Muscle of leg (tissue), 11 donors: ENCODE data around the gene HIVEP3. TPM values are rescaled to one million over a fixed set of nuclear protein-coding genes. Genes with fewer than 3 reads are reported as not detected.

Experiments used
- DNase-seq: peaks from one replicate; pipeline ENCODE4 v3.0.0; 2013
- H3K27ac ChIP-seq: one replicate; pipeline ENCODE4 v1.5.1; 2013; ENCODE audit warnings: mild to moderate bottlenecking, low read length, control low read depth
- H3K27me3 ChIP-seq: one replicate; pipeline ENCODE4 v1.6.1; 2013; ENCODE audit warnings: low read length; ENCODE audit not compliant: control insufficient read depth, insufficient read depth
- H3K36me3 ChIP-seq: one replicate; pipeline ENCODE4 v1.6.1; 2013; ENCODE audit warnings: low read length; ENCODE audit not compliant: control insufficient read depth, insufficient read depth
- H3K4me1 ChIP-seq: one replicate; pipeline ENCODE4 v1.6.1; 2013; ENCODE audit warnings: low read length; ENCODE audit not compliant: control insufficient read depth, insufficient read depth
- H3K4me3 ChIP-seq: one replicate; pipeline ENCODE4 v1.5.1; 2013; ENCODE audit warnings: low read length, control low read depth
- H3K9me3 ChIP-seq: replicated peaks from 2 replicates; pipeline ENCODE4 v1.6.1; 2013; ENCODE audit warnings: low read depth, low read length; ENCODE audit not compliant: control insufficient read depth
- WGBS: methylation state at CpG from one replicate; pipeline ENCODE4 v1.1.5; 2013; ENCODE audit warnings: missing lambda C conversion rate; ENCODE audit not compliant: insufficient coverage; 5-methylcytosine and 5-hydroxymethylcytosine counted together
- polyA plus RNA-seq, 8 donors: library from polyadenylated mRNA; unstranded; fragments of 120-200 nt; gene quantifications; one replicate each; pipeline versions ENCODE4 v1.2.1 to v1.2.3, GENCODE V29; 2013; ENCODE audit warnings: inconsistent platforms in 1 of 8, low replicate concordance in 1 of 8; ENCODE audit not compliant: insufficient read length in 8 of 8, insufficient read depth in 1 of 8
- total RNA-seq: library from RNA; stranded (reverse); fragments of 120-200 nt; gene quantifications from one replicate; pipeline ENCODE4 v1.2.4, GENCODE V29; 2013

HIVEP3 gene
- total and polyA plus RNA-seq, 9 donors = 0.93 to 3.7 (median 2.7) TPM

- no peak overlapping the region for H3K27ac ChIP-seq
- 77% methylated on average over 4 of the region's 6 CpGs for WGBS
Observed at GRCh38 chr1:41535276-41535675, 383.4 kb downstream of the HIVEP3 start.

DNA sequence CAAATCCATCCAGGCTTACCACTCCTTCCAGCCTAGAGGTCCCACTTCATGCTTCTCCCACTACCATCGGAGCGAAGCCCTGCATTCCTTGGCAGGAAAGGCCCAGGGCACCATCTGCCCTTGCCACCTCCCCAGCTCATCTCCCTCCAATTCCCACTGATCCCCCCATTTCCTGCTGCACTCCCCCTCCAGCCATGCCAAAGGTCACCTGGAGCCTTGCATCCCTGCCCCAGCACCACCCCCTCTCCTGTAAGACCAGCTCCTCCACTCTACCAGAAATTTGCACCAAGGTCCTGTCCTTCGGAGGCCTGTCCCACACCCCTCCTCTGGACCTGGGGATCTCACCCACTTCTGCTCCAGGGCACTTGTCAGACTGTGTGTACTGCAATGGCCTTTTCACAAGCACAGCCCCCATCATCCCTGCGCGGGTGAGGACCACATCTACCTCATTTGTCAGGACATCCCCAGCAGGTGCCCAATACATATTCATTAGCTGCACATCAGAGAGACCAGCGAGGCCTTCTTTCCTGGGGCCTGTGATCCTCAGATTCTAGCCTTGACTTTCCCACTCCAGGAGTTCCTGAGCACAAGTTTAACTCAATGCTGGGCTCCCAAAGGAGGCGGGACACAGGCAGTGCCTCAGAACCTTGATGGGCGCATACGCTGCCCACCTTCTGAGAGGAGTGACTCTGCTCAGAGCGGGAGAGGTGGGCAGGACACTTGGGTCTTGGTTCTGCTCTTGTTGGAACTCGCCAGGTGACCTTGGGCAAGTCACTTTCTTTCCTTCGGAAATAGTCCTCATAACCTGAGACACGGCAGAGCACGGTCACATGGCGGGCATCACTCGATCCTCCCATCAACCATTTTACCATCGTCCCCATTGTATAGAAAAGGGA lies 384.3 kb downstream of the HIVEP3 start:
- no peak overlapping the region for H3K4me3 ChIP-seq
- peaks cover 2% of the 10 kb centered on the region for H3K27me3 ChIP-seq
- WGBS = 91% methylated on average over 16 of the region's 17 CpGs
- H3K9me3 ChIP-seq = no peaks in the 10 kb centered on the region
- H3K36me3 ChIP-seq = no peaks in the 10 kb centered on the region
- peaks cover 40% of the 10 kb centered on the region for H3K4me1 ChIP-seq
- DNase-seq = no peak
- no peak overlapping the region for H3K27ac ChIP-seq

More at GRCh38 chr1:41535276-41535675, 383.4 kb downstream of the HIVEP3 start:
- Histone ChIP-seq H3K4me1 (peaks cover 40% of the 10 kb centered on the region), H3K9me3 (no peaks in the 10 kb centered on the region), H3K27me3 (peaks cover 2% of the 10 kb centered on the region), H3K36me3 (no peaks in the 10 kb centered on the region), H3K4me3 (no peak overlapping the region)
- no peak for DNase-seq

- peaks cover 39% of the 10 kb centered on the region for H3K4me1 ChIP-seq
- WGBS = 94% methylated on average over 5 of the region's 5 CpGs
- H3K27ac ChIP-seq = no peak overlapping the region
- H3K27me3 ChIP-seq = peaks cover 2% of the 10 kb centered on the region
- no peak overlapping the region for H3K4me3 ChIP-seq
- no peaks in the 10 kb centered on the region for H3K9me3 ChIP-seq
- no peak for DNase-seq
- H3K36me3 ChIP-seq = no peaks in the 10 kb centered on the region
Observed at GRCh38 chr1:41533731-41534080, 385.0 kb downstream of the HIVEP3 start.

DNA sequence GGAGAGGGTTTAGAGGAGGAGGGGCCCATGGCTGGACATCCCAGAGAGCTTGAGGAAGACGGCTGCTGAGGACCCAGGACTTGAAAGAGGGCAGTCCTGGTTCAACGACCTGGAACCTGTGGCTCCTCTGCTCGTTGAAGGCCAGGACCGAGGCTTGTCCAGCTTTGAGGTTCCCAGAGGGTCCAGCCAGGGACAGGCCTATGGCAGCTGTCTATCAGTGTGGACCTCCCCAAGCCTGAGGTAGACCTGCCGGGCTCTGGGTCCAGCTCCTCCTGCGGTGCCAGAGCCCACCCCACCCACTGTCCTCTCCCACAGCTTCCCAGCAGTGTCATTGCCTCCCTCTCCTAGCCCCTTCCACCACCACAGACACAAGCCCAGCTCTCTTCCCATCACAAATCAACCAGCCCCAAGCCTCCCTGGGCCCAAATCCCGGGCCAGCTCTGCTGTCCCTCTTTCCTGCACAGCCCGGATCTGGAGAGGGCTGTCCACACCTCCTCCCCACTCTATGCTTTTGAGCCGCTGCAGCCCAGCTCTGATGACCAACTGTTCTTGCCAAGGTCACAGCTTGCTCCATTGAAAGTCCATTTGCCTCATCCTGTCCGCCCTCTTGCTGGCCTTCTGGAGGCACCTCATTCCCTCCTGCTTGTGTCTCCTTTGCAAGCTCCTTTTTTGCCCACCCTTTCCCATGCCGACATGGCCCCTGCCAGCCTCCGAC lies 385.5 kb downstream of the HIVEP3 start:
- no peak for DNase-seq
- Histone ChIP-seq H3K36me3 (no peaks in the 10 kb centered on the region), H3K9me3 (no peaks in the 10 kb centered on the region), H3K4me3 (no peak overlapping the region), H3K27ac (no peak overlapping the region), H3K27me3 (peaks cover 2% of the 10 kb centered on the region), H3K4me1 (peaks cover 33% of the 10 kb centered on the region)
- 78% methylated on average over 12 of the region's 12 CpGs for WGBS

- Histone ChIP-seq H3K9me3 (no peaks in the 10 kb centered on the region), H3K27ac (no peak overlapping the region), H3K36me3 (no peaks in the 10 kb centered on the region), H3K4me1 (peaks cover 26% of the 10 kb centered on the region), H3K27me3 (peaks cover 2% of the 10 kb centered on the region), H3K4me3 (no peak overlapping the region)
- no peak for DNase-seq
- 81% methylated on average over 8 of the region's 8 CpGs for WGBS
Observed at GRCh38 chr1:41532206-41532975, 386.3 kb downstream of the HIVEP3 start.

DNA sequence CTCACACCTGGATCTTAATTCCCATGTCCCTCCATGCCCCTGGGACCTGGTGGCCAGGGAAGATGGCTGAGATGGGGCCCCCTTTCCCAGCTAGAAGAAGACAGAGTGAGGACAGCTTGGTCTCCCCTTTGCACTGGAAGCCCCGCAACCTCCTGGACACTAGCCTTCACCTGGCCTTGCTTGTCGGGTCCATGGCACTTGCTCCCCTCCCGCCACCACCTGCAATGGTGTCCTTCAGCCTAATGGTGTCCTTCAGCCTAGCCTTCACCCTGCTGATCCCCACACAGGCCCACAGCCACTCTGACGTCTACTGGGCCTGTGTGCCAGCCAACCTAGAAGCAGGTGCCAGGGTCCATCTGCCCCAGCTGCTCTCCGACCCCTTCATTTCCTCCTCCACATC lies 388.3 kb downstream of the HIVEP3 start:
- Histone ChIP-seq H3K4me1 (peaks cover 7% of the 10 kb centered on the region), H3K4me3 (no peak overlapping the region), H3K9me3 (no peaks in the 10 kb centered on the region), H3K27ac (no peak overlapping the region), H3K36me3 (no peaks in the 10 kb centered on the region), H3K27me3 (peaks cover 2% of the 10 kb centered on the region)
- DNase-seq = no peak
- WGBS = 89% methylated on average over 4 of the region's 5 CpGs

- peaks cover 8% of the 10 kb centered on the region for H3K4me1 ChIP-seq
- no peak overlapping the region for H3K27ac ChIP-seq
- H3K9me3 ChIP-seq = no peaks in the 10 kb centered on the region
- 92% methylated on average over 21 of the region's 23 CpGs for WGBS
- DNase-seq = no peak
- H3K4me3 ChIP-seq = no peak overlapping the region
- H3K27me3 ChIP-seq = peaks cover 2% of the 10 kb centered on the region
- no peaks in the 10 kb centered on the region for H3K36me3 ChIP-seq
Observed at GRCh38 chr1:41529621-41530395, 388.9 kb downstream of the HIVEP3 start.

- H3K4me3 ChIP-seq = no peak overlapping the region
- no peaks in the 10 kb centered on the region for H3K36me3 ChIP-seq
- peaks cover 16% of the 10 kb centered on the region for H3K4me1 ChIP-seq
- peaks cover 2% of the 10 kb centered on the region for H3K27me3 ChIP-seq
- H3K9me3 ChIP-seq = no peaks in the 10 kb centered on the region
- no peak for DNase-seq
- 89% methylated on average over 7 of the region's 7 CpGs for WGBS
- no peak overlapping the region for H3K27ac ChIP-seq
Observed at GRCh38 chr1:41528726-41529605, 389.8 kb downstream of the HIVEP3 start.

DNA sequence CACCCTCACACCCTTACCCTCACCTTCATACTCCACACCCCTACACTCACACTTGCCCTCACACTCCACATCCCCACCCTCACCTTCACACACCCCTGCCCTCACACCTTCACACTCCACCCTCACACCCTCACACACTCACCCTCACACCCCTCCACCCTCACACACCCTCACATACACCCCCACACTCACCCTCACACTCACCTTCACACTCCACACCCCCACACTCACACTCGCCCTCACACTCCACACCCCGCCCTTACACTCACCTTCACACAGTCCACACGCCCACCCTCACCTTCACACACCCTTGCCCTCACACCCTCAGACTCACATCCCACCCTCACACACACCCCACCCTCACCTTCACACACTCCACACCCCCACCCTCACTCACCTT lies 390.6 kb downstream of the HIVEP3 start:
- WGBS = 83% methylated on average over 3 of the region's 3 CpGs
- Histone ChIP-seq H3K27me3 (peaks cover 2% of the 10 kb centered on the region), H3K36me3 (no peaks in the 10 kb centered on the region), H3K4me1 (peaks cover 25% of the 10 kb centered on the region), H3K4me3 (no peak overlapping the region), H3K9me3 (no peaks in the 10 kb centered on the region), H3K27ac (no peak overlapping the region)
- DNase-seq = no peak
